HCT116 (cell line): ENCODE results near the gene GTF3C5. TPM values are rescaled to one million over a fixed set of nuclear protein-coding genes. Genes with fewer than 3 reads are reported as not detected.

Experiments
- ATAC-seq: fragments of 200-7000 bp; cut with Tn5 transposase; 2 replicates; pipeline ENCODE4 v1.9.1; 2020; ENCODE audit warnings: mild to moderate bottlenecking, moderate library complexity
- BruUV-seq: library from RNA; stranded (reverse); fragments of 400-500 nt; replicated peaks from 2 replicates; lab custom pipeline; 2021; lab: Mats Ljungman, UMichigan
- CTCF ChIA-PET: fragments of 300-600 bp; sonication (Branson Sonifier 250); formaldehyde crosslinking; loops from one replicate; lab custom pipeline; 2021; ENCODE audit warnings: antibody characterized with exemption; lab: Charles Lee
- POLR2A ChIA-PET: fragments of 300-600, 350-600 bp; sonication (Branson Sonifier 250); formaldehyde crosslinking; loops from one replicate; lab custom pipeline; 2021; ENCODE audit warnings: antibody characterized with exemption; lab: Charles Lee
- RAD21 ChIA-PET, 2 experiments: fragments of 300-600 bp; sonication (Branson Sonifier 250); formaldehyde crosslinking; loops; one replicate each; lab custom pipeline; 2023; ENCODE audit warnings: low total read pairs in 2 of 2; ENCODE audit not compliant: uncharacterized antibody in 2 of 2, unreplicated experiment in 2 of 2, low non-redundant PET in 1 of 2; lab: Charles Lee
- DNase-seq: peaks from one replicate; pipeline ENCODE4 v3.0.0-alpha.2; 2010; ENCODE audit warnings: low read depth, low spot score
- H2AFZ ChIP-seq: fragments of 200-600 bp; shearing (Covaris generic), sonication (generic); 2 replicates; pipeline ENCODE4 v1.6.1; 2017; ENCODE audit warnings: low read depth, mixed run types, mixed read lengths, antibody characterized with exemption, low read length; ENCODE audit not compliant: poor library complexity, severe bottlenecking
- H3K27ac ChIP-seq: 2 replicates; pipeline ENCODE4 v1.5.1; 2012; ENCODE audit warnings: low read depth, low read length
- H3K27me3 ChIP-seq: fragments of 200-600 bp; sonication (generic); 2 replicates; pipeline ENCODE4 v1.6.1; 2016; ENCODE audit warnings: mixed run types, low read length, mixed read lengths; ENCODE audit not compliant: insufficient read depth
- H3K36me3 ChIP-seq, 2 experiments: fragments of 200-500 bp in 1 of 2; fragments of 200-600 bp in 1 of 2; sonication (Bioruptor generic) in 1 of 2; sonication (generic) in 1 of 2; 2 replicates each; pipeline versions ENCODE4 v1.5.1 to v1.6.1; 2014 to 2016; ENCODE audit warnings: low read length in 2 of 2, inconsistent platforms in 1 of 2, mixed read lengths in 1 of 2, mixed run types in 1 of 2; ENCODE audit not compliant: insufficient read depth in 2 of 2, control insufficient read depth in 1 of 2
- H3K4me1 ChIP-seq, 2 experiments: fragments of 200-600 bp in 1 of 2; sonication (generic) in 1 of 2; 2 replicates each; pipeline versions ENCODE4 v1.5.1 to v1.6.1; 2012 to 2017; ENCODE audit warnings: low read length in 2 of 2, inconsistent platforms in 1 of 2, mild to moderate bottlenecking in 1 of 2, mixed read lengths in 1 of 2, mixed run types in 1 of 2, moderate library complexity in 1 of 2; ENCODE audit not compliant: insufficient read depth in 2 of 2, control insufficient read depth in 1 of 2
- H3K4me2 ChIP-seq: fragments of 200-600 bp; sonication (generic); 2 replicates; pipeline ENCODE4 v1.6.1; 2017; ENCODE audit warnings: mixed run types, low read length, mixed read lengths
- H3K4me3 ChIP-seq, 2 experiments: fragments of 200-600 bp in 1 of 2; sonication (generic) in 1 of 2; replicated peaks in 1 of 2; 2 replicates each; pipeline ENCODE4 v1.5.1; 2011 to 2016; ENCODE audit warnings: low read length in 2 of 2, control low read depth in 1 of 2, low read depth in 1 of 2, mild to moderate bottlenecking in 1 of 2, mixed read lengths in 1 of 2, mixed run types in 1 of 2
- H3K79me2 ChIP-seq: fragments of 200-600 bp; sonication (generic); 2 replicates; pipeline ENCODE4 v1.6.1; 2017; ENCODE audit warnings: mild to moderate bottlenecking, mixed run types, low read length, moderate library complexity, mixed read lengths; ENCODE audit not compliant: insufficient read depth
- H3K9ac ChIP-seq: fragments of 200-600 bp; sonication (generic); 2 replicates; pipeline ENCODE4 v1.6.1; 2016; ENCODE audit warnings: low read length, mixed read lengths
- H3K9me2 ChIP-seq: fragments of 200-600 bp; sonication (generic), shearing (Covaris generic); 2 replicates; pipeline ENCODE4 v1.6.1; 2017; ENCODE audit warnings: mixed run types, mild to moderate bottlenecking, moderate library complexity; ENCODE audit not compliant: insufficient read depth
- H3K9me3 ChIP-seq, 2 experiments: fragments of 200-500 bp in 1 of 2; fragments of 200-600 bp in 1 of 2; sonication (Bioruptor generic) in 1 of 2; sonication (generic) in 1 of 2; 2 replicates each; pipeline ENCODE4 v1.6.1; 2014 to 2017; ENCODE audit warnings: low read length in 2 of 2, mixed read lengths in 2 of 2, inconsistent platforms in 1 of 2, low read depth in 1 of 2, mild to moderate bottlenecking in 1 of 2, mixed run types in 1 of 2, moderate library complexity in 1 of 2; ENCODE audit not compliant: control insufficient read depth in 1 of 2, insufficient read depth in 1 of 2
- H4K20me1 ChIP-seq: fragments of 200-600 bp; sonication (generic), shearing (Covaris generic); 2 replicates; pipeline ENCODE4 v1.6.1; 2017; ENCODE audit warnings: mixed run types, mild to moderate bottlenecking, moderate library complexity; ENCODE audit not compliant: insufficient read depth
- CEBPB ChIP-seq: IDR thresholded peaks from 2 replicates; pipeline ENCODE4 v1.6.1; 2012; ENCODE audit warnings: low read depth
- ELF1 ChIP-seq: IDR thresholded peaks from 2 replicates; pipeline ENCODE4 v1.6.1; 2012; ENCODE audit warnings: low read depth, borderline replicate concordance
- FOSL1 ChIP-seq: IDR thresholded peaks from 2 replicates; pipeline ENCODE4 v1.6.1; 2012; ENCODE audit warnings: low read depth
- JUND ChIP-seq: IDR thresholded peaks from 2 replicates; pipeline ENCODE4 v1.6.1; 2012
- POLR2A ChIP-seq: IDR thresholded peaks from 2 replicates; pipeline ENCODE4 v1.7.0; 2011; ENCODE audit warnings: borderline replicate concordance; ENCODE audit not compliant: insufficient read depth, insufficient read length; ENCODE audit errors: extremely low read depth
- POLR2AphosphoS5 ChIP-seq: IDR thresholded peaks from 2 replicates; pipeline ENCODE4 v1.6.1; 2011; ENCODE audit warnings: mild to moderate bottlenecking, low read depth, low read length, moderate library complexity
- RAD21 ChIP-seq: IDR thresholded peaks from 2 replicates; pipeline ENCODE4 v1.6.1; 2012; ENCODE audit warnings: low read depth, mild to moderate bottlenecking
- SIN3A ChIP-seq: IDR thresholded peaks from 2 replicates; pipeline ENCODE4 v1.6.1; 2012; ENCODE audit warnings: low read depth
- SP1 ChIP-seq: IDR thresholded peaks from 2 replicates; pipeline ENCODE4 v1.6.1; 2012; ENCODE audit warnings: low read depth
- SRF ChIP-seq: IDR thresholded peaks from 2 replicates; pipeline ENCODE4 v1.6.1; 2012; ENCODE audit warnings: low read depth
- TCF7L2 ChIP-seq: IDR thresholded peaks from 2 replicates; pipeline ENCODE4 v1.7.0; 2011; ENCODE audit warnings: borderline replicate concordance, inconsistent platforms; ENCODE audit not compliant: insufficient read depth, insufficient read length; ENCODE audit errors: extremely low read depth
- YY1 ChIP-seq: IDR thresholded peaks from 2 replicates; pipeline ENCODE4 v1.6.1; 2011; ENCODE audit warnings: low read length, low read depth, moderate library complexity, mild to moderate bottlenecking; ENCODE audit not compliant: insufficient replicate concordance; ENCODE audit errors: extremely low read depth
- ZFX ChIP-seq: fragments of 450-650 bp; IDR thresholded peaks from 2 replicates; pipeline ENCODE4 v1.6.1; 2017
- ZNF274 ChIP-seq: fragments of 200-500 bp; sonication (Bioruptor generic); IDR thresholded peaks from 2 replicates; pipeline ENCODE4 v1.6.1; 2014; ENCODE audit warnings: mild to moderate bottlenecking, low read depth, low read length, inconsistent platforms
- intact Hi-C: fragments of 100-400 bp; cut with micrococcal nuclease; formaldehyde crosslinking; loops from 2 replicates; pipeline ENCODE4 v1.10.0; 2022
- total RNA-seq: library from RNA; stranded (reverse); gene quantifications from one replicate; pipeline ENCODE4 v1.2.1, GENCODE V29; 2021; ENCODE audit not compliant: unreplicated experiment
- TF ChIP-seq, protein P1 (sequence below): IDR thresholded peaks from 2 replicates; pipeline ENCODE4 v1.6.1; 2012
- TF ChIP-seq, protein P2 (sequence below), 3 experiments: fragments of 200-600 bp in 1 of 3; sonication (generic) in 1 of 3; IDR thresholded peaks in 2 of 3; conservative IDR thresholded peaks in 1 of 3; 2 replicates each; pipeline ENCODE4 v1.5.1; 2012 to 2017; ENCODE audit warnings: low read depth in 2 of 3, low read length in 2 of 3, antibody characterized with exemption in 1 of 3, borderline replicate concordance in 1 of 3, control low read depth in 1 of 3, mild to moderate bottlenecking in 1 of 3, mixed read lengths in 1 of 3, mixed run types in 1 of 3, moderate library complexity in 1 of 3; ENCODE audit not compliant: insufficient read depth in 1 of 3
- TF ChIP-seq, protein P3 (sequence below): IDR thresholded peaks from 2 replicates; pipeline ENCODE4 v1.6.1; 2011; ENCODE audit warnings: mild to moderate bottlenecking, low read length, moderate library complexity; ENCODE audit not compliant: insufficient replicate concordance; ENCODE audit errors: extremely low read depth
- TF ChIP-seq, protein P4 (sequence below): IDR thresholded peaks from 2 replicates; pipeline ENCODE4 v1.6.1; 2012

The GTF3C5 gene
- total RNA-seq, 1 experiment from 2014 or later, result 95.1 TPM

DNA sequence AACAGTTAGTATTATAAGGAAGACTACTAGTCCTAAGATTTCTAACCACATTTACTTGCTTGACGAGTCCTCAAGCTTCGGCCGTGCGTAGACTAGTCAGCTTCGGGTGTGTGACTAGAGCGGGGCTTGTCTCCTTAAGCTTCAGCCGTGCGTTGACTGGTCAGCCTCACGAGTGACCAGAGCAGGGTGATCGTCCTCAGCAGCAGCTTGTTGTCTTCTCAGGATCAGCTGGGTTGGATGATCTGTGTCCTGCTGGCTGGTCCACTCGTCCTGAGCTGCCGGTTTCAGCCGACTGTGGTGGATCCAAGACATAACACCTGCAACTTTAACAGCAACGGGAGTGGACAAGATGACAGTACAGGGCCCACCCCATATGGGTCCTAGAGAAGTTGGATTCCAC lies 47.7 kb downstream of the GTF3C5 start:
- TF ChIP-seq, protein P1, sequence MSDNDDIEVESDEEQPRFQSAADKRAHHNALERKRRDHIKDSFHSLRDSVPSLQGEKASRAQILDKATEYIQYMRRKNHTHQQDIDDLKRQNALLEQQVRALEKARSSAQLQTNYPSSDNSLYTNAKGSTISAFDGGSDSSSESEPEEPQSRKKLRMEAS, result no peak
- TF ChIP-seq ZNF274 (no peak), CEBPB (no peak), TCF7L2 (no peak), ELF1 (no peak), YY1 (no peak), JUND (no peak), POLR2A (no peak), RAD21 (no peak), SRF (no peak), FOSL1 (no peak), POLR2AphosphoS5 (no peak), SP1 (no peak), SIN3A (no peak), ZFX (no peak)
- TF ChIP-seq, protein P2, sequence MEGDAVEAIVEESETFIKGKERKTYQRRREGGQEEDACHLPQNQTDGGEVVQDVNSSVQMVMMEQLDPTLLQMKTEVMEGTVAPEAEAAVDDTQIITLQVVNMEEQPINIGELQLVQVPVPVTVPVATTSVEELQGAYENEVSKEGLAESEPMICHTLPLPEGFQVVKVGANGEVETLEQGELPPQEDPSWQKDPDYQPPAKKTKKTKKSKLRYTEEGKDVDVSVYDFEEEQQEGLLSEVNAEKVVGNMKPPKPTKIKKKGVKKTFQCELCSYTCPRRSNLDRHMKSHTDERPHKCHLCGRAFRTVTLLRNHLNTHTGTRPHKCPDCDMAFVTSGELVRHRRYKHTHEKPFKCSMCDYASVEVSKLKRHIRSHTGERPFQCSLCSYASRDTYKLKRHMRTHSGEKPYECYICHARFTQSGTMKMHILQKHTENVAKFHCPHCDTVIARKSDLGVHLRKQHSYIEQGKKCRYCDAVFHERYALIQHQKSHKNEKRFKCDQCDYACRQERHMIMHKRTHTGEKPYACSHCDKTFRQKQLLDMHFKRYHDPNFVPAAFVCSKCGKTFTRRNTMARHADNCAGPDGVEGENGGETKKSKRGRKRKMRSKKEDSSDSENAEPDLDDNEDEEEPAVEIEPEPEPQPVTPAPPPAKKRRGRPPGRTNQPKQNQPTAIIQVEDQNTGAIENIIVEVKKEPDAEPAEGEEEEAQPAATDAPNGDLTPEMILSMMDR (IDR thresholded peaks at IDR 0.05 in 2 of 3, conservative IDR thresholded peaks at IDR 0.05 in 1 of 3; ENCODE audit: borderline replicate concordance in 1 of 3, insufficient read depth in 1 of 3, low read depth in 2 of 3, low read length in 2 of 3), result no peak
- TF ChIP-seq, protein P3, sequence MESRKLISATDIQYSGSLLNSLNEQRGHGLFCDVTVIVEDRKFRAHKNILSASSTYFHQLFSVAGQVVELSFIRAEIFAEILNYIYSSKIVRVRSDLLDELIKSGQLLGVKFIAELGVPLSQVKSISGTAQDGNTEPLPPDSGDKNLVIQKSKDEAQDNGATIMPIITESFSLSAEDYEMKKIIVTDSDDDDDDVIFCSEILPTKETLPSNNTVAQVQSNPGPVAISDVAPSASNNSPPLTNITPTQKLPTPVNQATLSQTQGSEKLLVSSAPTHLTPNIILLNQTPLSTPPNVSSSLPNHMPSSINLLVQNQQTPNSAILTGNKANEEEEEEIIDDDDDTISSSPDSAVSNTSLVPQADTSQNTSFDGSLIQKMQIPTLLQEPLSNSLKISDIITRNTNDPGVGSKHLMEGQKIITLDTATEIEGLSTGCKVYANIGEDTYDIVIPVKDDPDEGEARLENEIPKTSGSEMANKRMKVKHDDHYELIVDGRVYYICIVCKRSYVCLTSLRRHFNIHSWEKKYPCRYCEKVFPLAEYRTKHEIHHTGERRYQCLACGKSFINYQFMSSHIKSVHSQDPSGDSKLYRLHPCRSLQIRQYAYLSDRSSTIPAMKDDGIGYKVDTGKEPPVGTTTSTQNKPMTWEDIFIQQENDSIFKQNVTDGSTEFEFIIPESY, result no peak
- TF ChIP-seq, protein P4, sequence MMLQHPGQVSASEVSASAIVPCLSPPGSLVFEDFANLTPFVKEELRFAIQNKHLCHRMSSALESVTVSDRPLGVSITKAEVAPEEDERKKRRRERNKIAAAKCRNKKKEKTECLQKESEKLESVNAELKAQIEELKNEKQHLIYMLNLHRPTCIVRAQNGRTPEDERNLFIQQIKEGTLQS, result no peak
- H3K9me2 ChIP-seq, result no peaks in the 10 kb centered on the region
- ChIA-PET POLR2A (no interaction called here), RAD21 (no interaction called here), CTCF (no interaction called here)
- no peak overlapping the region for H3K27ac ChIP-seq
- no peaks in the 10 kb centered on the region for H3K79me2 ChIP-seq
- no peaks in the 10 kb centered on the region for H3K36me3 ChIP-seq
- ATAC-seq, result no peak
- H3K4me3 ChIP-seq, result no peak overlapping the region
- intact Hi-C loops, result no loop called here
- H3K4me2 ChIP-seq, result no peak overlapping the region
- no peaks in the 10 kb centered on the region for H3K9me3 ChIP-seq
- H3K4me1 ChIP-seq, result no peaks in the 10 kb centered on the region
- H4K20me1 ChIP-seq, result no peaks in the 10 kb centered on the region
- H3K27me3 ChIP-seq, result 0 out of 2 replicates have a peak, but pooled peaks cover 3% of the 10 kb centered on the region
- H2AFZ ChIP-seq, result no peak overlapping the region
- no peak overlapping the region for H3K9ac ChIP-seq
- no TSS peak for BruUV-seq
- DNase-seq, result no peak
